ENCODE data around the gene TMEM19. TPM values are rescaled to one million over a fixed set of nuclear protein-coding genes. Genes with fewer than 3 reads are reported as not detected.

The TMEM19 gene
- total RNA-seq, 1 experiment from 2014 or later: 17.3 TPM

DNA sequence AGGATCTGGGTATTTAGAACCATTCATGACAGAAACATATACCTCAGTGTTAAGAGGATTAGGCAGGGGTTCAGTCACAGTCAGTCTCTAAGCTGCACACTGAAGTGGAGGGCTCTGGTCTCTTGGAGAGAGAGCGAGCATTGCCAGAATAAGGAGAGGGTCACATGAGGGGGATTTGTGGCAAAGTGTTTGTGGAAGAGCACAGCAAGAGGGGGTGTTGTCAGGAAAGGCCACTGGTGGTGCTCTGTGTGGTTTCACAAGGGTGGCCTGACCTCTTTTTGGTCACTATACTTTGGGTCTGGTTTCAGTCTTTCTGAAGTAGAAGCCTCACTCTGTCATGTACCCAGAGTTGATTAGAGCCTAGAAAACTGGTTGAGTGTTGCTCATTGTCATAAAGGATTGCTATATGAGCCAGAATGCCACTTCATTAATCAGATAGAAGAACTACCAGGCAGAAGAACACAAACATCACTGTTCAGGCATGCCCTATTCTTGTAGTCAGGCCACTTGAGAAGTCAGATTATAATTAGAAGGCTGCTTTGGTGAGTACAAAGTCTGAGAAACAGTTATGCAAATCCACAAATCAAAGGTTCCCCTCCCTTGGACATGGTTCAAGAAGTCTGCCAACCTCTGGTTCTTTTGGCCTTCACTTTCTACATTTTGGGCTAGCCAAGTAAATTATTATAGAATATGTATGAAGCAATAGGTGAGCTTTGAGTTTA, 8.4 kb downstream of the TMEM19 start:
- Histone ChIP-seq H4K8ac (replicated peaks; ENCODE audit: insufficient read length, low read depth, low read length) (no peak overlapping the region), H2AFZ (ENCODE audit: low read length) (no peak overlapping the region), H3K79me2 (ENCODE audit: insufficient read depth, low read length) (no peaks in the 10 kb centered on the region), H3K9ac (ENCODE audit: extremely low read depth, insufficient read length, low read length) (no peak overlapping the region), H3K9me3 (ENCODE audit: control insufficient read depth, low read depth, low read length) (no peaks in the 10 kb centered on the region), H2BK5ac (ENCODE audit: insufficient read length, low read length) (no peak overlapping the region), H3K27ac (ENCODE audit: insufficient read length, low read depth, low read length) (no peak overlapping the region), H4K91ac (ENCODE audit: insufficient read length, low read depth, low read length) (no peak overlapping the region), H2AK5ac (ENCODE audit: insufficient read length, low read length) (no peak overlapping the region), H3K23me2 (ENCODE audit: insufficient read length, low read depth, low read length, poor library complexity, severe bottlenecking) (no peaks in the 10 kb centered on the region), H2BK120ac (ENCODE audit: low read depth, low read length, poor library complexity, severe bottlenecking) (no peak overlapping the region), H2BK15ac (ENCODE audit: low read depth, low read length) (no peak overlapping the region), H3K14ac (ENCODE audit: insufficient read depth, low read length) (no peak overlapping the region; the same call in 1 of the 2 replicates), H2BK20ac (ENCODE audit: low read depth, low read length, poor library complexity, severe bottlenecking) (no peak overlapping the region), H2BK12ac (ENCODE audit: insufficient read length, low read depth, low read length) (no peak overlapping the region), H3K79me1 (ENCODE audit: insufficient read depth, low read depth, low read length, poor library complexity, severe bottlenecking) (no peaks in the 10 kb centered on the region), H3T11ph (ENCODE audit: low read length) (no peak overlapping the region), H3K27me3 (ENCODE audit: insufficient read depth, low read length) (no peaks in the 10 kb centered on the region), H3K4ac (ENCODE audit: low read depth, low read length) (no peak overlapping the region), H3K4me2 (ENCODE audit: insufficient read depth, insufficient read length, low read length) (no peak overlapping the region), H3K18ac (ENCODE audit: insufficient read length, low read depth, low read length) (no peak overlapping the region), H3K23ac (ENCODE audit: insufficient read length, low read depth, low read length) (no peak overlapping the region), H4K5ac (ENCODE audit: insufficient read length, low read depth, low read length) (no peak overlapping the region), H3K56ac (ENCODE audit: insufficient read length, low read depth, low read length) (no peak overlapping the region), H3K4me1 (ENCODE audit: insufficient read depth, low read length) (no peaks in the 10 kb centered on the region), H4K20me1 (ENCODE audit: control insufficient read depth, insufficient read depth, insufficient read length) (no peaks in the 10 kb centered on the region)
- TF ChIP-seq CTCF (conservative IDR thresholded peaks at IDR 0.05): no peak
- no peak for DNase-seq
- H3K4me3 Mint-ChIP-seq: no peak overlapping the region
- peaks cover 0 to 20% (median 13%) of the 10 kb centered on the region in 3 experiments; a peak in 5 of 7 replicates for H3K36me3 Mint-ChIP-seq (ENCODE audit: insufficient read depth in 1 of 3, low read depth in 3 of 3)
- H3K9me3 Mint-ChIP-seq: no peaks in the 10 kb centered on the region
- H3K27me3 Mint-ChIP-seq (ENCODE audit: low read depth): no peaks in the 10 kb centered on the region
- WGBS (ENCODE audit: extremely low coverage, insufficient read length, low lambda C conversion rate): no CpG with 5 or more reads among the region's 1 CpG
- peak overlapping the region; percentile 8 to 45 (median 28); a peak in 4 of 7 replicates for H3K27ac Mint-ChIP-seq
- peaks cover 0 to 2% of the 10 kb centered on the region in 2 experiments; a peak in 1 of 4 replicates for H3K4me1 Mint-ChIP-seq
